TTC549 (cell line): ENCODE data around the gene JAM3.
"Not testable (repeated sequence)": the region's sequence is repeated elsewhere in the genome, so short reads cannot be mapped to it uniquely, and the experiment has no call there.

Experiments
- FAIRE-seq: peaks from 2 replicates; lab custom pipeline; 2012; peaks lifted over from hg19 to GRCh38; lab: Jason Lieb, UNC

The JAM3 gene

DNA sequence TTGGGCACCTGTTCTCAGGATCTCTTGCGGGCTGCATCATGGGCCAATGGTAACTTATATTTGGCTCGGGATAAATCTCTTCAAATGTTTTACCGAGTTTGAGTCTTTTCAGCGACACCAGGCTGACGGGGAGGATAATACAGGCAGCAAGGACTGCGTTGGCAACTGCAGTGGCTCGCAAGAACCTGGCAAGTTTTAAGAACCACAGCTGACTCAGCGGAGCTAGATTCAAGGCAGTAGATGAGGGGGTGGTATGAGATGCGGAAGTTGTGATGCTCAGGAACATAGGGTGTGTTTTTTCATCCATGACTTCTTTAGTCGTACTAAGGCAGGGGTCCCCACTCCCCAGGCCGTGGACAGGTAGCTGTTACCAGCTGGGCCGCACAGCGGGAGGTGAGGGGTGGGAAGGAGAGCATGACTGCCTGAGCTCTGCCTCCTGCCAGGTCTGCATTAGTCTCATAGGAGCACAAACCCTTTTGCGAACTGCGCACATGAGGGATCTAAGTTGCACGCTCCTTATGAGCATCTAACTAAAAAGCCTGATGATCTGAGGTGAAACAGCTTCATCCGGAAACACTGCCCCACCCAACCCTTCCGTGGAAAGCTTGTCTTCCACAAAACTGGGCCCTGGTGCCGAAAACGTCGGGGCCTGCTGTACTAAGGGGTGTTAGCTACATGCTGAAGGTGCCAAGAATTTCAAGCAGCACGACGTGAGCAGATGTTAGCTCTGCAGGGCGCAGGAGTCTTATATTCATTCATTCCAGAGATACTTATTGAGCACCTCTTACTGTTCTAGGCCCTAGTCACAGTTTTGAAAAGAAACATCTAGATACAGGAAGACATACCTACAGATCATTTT lies 6.4 kb upstream of the JAM3 start:
- no peak for FAIRE-seq

DNA sequence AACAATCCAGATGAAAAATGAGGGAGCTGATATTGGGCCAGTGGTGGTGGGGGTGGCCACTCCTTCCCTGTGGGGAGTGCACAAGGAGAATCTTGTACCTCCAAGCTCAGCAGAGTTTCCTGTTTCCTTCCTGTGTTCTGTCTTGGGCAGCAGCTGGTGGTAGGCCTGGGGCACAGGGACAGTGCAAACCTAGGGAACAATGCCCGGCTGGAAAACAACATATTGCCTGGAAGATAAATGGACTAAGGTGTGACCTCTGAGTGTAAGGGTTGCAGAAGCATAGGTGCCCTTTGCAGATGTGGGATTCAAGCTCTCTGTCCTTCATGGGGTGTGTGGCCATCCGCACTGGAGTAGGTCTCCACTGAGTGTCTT lies 5.8 kb upstream of the JAM3 start:
- FAIRE-seq = no peak

DNA sequence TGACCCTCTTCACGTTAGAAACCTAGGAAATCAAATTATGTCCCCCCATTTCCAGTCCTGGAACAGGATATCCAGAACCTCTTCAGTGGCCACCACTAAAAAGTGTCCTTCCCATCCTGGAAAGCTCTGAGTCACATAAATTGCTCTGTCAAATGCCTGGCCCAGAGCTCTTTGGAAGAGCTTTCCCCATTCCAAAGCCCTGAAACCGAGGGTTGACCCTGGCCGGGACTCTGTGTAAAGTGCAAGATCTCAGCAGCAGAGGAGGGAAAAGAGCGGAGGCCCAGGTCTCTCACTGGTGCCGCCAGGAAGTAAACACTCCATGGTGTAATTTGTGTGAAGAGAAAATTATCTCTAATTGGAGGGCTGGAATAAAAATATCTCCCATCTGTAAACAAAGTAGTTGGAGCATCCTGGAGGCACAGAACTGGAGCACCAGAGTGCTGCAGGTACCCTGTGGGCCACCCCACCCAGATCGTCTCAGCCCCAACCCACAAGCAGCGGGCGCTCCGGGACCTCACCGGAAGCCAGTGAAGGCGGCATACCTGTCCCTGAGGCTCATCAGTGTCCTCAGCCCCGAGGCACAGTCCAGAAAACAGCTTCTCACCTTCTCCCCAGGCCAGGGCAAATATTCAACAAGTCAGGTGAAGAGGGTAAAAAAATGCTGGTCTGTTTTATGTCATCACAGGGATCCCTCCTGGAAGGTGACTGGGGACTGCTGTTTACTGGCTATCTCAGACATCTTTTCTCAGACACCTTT lies 4.7 kb upstream of the JAM3 start:
- no peak for FAIRE-seq

DNA sequence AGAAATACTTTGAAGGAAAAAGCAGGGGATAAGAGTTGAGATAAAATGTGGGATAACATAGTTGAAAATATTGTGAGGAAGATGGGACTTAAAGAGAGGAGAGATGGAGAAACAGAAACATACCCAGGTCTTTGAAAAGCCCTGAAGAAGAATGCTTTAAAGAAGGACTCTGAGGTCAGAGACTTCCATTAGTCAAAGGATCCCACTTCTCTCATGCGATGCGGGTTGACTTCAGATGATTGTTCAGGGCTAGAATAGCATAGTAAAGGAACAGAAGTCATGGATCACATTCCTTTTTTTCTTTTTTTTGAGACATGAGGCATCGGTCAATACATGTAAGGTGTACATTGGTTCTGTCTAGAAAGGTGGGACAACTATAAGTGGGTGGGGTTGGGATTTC lies 3.5 kb upstream of the JAM3 start:
- FAIRE-seq = no peak

DNA sequence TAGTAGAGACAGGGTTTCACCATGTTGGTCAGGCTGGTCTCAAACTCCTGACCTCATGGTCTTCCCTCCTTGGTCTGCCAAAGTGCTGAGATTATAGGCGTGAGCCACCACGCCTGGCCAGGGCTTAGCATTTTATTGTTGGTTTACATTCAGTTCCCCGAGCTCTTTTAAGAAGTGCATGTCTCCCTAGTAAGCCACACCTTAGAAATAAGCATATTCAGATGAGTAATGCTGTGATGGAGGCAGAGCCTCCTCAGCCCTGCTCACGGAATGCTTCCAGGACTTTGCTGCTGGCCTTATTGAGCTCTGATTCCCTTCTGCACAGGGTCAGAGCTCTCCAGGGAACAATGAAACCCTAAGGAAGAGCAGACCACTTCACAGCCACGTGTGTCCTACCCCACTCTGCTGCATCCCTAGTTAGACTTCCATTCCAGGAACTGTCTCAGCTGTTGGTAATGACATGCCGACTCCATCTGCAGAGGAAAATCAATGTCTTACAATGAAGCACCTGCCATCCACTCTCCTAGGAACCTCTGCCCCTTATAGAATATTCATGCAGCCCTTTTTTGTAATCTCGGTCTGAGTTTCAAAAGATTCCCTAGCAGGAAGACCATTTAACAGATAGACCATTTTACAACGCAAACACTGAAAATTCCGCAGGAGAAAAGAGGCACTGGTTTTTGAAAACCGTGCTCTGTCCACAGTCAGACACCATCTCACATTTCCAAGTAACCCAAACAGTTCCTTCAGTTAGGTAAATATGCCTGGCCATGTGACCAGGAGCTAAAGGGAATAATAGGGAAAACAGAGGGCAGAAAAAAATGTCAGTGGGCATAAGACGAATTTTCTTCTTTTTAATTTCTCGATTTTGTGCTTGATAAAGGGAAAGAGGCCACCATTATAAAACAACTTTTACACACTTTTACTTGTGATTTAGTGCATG lies 1.7 kb upstream of the JAM3 start:
- no peak for FAIRE-seq

DNA sequence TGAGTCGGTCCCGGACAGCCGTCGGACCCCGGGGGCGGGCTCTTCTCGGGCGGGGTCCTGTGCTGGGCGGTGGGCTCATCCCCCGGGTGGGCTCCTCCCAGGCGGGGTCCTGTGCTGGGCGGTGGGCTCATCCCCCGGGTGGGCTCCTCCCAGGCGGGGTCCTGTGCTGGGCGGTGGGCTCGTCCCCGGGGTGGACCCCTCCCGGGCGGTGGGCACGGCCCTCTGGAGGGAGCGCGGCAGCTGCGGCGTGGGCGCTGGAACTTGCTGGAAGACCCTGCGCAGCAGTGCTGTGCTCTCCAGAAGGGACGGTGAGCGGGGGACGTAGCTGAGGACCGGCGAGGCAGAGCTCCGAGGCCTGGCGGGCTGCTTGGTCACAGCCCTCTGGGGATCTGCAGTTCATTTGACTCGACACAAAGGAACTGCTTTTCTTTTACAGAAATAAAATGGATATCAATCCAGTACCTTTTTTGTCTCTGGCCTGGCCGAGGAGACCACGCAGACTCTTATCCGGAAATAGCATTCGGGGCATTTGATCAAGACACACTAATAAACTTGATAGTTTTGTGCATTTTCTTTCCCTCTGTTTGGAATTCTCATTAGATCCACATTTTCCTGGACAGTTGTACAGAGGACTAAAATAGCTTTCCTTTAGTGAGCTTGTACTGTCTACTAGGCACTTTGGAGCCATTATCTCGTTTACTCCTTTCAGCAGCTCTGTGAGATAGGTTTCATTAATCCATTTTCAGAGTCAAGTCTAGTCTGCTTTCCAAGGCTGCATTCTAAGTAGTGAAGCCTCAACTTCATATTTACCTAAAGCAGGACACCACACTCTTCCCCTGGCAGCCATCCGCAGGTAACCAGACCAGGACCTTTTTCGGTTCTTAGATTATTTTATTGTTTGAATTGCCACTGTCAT lies 812 bp downstream of the JAM3 start:
- FAIRE-seq = no peak

DNA sequence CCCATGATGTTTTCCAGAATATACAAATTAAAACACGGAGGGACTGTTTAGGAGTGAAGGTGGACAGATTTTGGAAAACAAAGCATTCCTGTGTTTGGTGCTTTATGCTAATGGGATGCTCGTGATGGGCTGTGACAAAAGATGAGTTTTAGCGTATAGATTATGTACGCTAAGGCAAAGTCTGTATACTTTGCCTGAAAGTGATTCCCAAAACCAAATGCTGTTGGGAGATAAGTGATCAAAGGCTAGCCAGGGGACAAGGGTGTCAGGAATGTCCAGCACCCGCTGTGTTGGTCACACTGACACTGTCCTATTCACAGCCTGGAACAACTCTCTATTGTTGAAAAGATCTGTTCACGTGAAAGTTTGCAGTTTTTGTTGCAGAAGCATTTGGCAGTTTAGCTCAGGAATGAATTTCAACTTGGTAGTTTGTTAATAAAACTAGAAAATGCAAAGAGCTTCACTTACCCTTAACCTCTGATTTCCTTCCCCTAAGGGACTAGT lies 1.5 kb downstream of the JAM3 start:
- FAIRE-seq = no peak

DNA sequence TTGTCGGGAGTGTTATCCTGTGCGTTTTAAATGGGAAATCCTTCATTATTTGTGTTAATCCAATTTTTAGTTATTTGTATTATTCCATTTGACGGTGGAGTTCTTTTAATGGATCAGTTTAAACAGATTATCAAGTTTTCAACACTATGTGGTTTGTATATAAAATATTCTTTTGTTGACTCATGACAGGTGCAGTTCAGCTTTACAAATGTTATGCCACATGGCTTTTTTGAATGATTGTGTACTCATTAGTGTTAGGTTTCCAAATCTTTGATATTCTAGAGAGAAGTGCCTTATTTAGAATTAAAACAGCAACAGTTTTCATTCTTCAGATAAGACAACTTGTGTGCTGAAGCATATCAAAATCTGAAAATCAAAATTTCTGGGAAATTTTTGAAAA lies 2.4 kb downstream of the JAM3 start:
- FAIRE-seq = no peak

DNA sequence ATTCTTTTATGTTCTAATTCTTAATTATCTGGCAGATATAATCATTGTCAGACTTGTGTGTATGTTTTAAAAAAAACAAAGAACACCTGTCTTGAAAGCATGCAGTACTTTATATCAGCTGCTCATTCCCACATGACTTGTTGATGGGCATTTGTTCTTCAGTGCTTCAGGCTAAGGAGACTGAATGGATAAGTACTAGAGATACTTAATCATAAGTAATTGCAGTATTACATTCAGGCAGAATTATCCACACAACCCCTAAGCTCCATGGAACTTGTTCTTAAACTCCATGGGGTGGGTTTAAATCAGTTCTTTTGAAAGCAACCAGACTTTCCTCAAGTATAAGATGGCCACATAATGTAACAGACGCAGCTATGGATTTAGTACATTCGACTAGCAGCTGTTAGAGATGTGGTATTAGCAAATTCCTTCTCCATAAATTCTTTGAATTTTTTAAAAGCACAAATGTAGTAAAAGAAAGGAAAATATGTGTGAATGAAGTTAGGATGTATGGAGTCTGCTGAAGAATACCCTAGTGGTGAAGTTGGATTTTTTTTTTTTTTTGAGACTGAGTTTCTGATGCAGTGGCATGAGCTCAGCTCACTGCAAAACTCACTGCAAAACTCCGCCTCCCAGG lies 3.0 kb downstream of the JAM3 start:
- no peak for FAIRE-seq

DNA sequence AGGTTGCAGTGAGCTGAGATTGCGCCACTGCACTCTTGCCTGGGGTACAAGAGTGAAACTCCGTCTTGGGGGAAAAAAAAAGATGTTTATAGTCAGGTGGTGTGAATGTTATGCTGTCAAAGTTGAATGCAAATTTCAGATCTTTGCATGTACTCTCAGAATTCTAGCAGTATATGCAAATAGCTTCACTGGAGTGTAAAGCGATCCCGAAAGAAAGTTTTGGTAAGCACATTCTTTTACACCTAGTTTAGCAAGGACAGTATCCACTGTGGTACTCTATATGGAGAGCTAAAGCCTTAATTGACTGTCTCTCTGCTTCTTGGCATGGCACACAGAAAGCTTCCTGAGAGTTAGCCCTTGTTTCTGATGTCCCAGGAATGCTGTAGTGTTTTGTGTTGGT lies 4.0 kb downstream of the JAM3 start:
- FAIRE-seq = no peak

DNA sequence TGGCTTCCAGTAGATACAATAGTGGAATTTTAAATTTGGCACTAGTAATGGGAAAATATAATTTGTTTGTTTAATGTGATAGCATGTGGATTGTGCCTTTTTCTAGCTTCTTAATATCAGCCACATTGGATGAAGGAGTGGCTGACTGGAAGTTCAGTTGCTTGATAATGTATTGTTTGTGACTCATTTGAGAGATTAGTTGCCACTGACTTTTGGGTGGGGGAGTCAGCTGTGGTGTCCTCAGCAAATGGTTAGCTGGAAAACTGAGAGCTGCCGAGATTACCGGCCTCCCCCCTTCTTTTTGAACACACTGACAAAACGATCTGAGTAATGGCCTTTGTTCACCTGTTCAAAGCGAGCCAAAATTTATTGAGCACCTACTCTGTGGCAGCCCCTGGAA lies 5.5 kb downstream of the JAM3 start:
- FAIRE-seq = no peak

DNA sequence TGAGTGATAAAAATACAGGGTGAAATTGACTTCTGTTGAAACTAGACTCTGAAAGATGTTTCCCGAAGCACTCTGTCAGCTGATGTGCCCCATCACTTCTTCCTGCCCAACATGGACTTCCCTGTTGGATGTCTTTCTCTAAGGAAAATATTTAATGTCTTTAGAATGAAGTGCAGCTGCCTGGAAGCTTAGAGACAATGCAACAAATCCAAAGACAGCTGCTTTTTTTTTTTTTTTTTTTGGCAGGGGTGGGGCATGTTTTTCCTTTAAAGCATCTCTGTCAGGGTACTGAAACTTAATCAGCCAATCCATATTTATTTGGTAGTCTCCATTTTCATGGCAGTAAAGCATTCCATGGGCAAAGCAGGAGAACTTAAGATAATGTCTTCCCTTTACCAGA lies 5.9 kb downstream of the JAM3 start:
- no peak for FAIRE-seq

DNA sequence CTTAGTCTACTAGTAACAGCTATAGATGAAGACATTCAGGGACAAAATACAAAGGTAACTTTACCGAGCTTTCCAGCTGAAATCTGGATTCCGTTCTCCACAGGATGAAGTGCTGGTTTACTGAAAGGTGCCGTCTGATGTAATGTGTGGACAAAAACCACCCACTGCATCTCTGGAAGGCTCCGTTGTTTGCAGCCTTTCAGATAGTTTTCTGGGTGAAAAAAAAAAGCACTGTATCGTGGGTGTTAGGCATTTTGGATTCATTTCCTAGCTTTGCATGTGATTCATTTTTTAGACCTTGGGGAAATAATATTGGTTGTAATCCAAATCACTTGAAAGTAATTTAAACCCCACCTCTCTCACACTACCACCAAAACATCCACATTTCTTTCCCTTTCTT lies 10.4 kb downstream of the JAM3 start:
- FAIRE-seq = no peak

DNA sequence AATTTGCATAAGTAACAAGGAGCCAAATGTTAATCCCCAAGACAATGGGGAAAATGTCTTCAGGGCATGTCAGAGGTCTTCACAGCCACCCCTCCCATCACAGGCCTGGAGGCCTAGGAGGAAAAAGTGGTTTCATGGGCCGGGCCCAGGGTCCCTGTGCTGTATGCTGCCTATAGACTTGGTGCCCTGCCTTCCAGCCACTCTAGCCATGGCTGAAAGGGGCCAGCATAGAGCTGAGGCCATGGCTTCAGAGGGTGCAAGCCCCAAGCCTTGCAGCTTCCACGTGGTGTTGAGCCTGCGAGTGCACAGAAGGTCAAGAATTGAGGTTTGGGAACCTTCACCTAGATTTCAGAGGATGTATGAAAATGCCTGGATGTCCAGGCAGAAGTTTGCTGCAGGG lies 12.4 kb downstream of the JAM3 start:
- FAIRE-seq = not testable (repeated sequence)

DNA sequence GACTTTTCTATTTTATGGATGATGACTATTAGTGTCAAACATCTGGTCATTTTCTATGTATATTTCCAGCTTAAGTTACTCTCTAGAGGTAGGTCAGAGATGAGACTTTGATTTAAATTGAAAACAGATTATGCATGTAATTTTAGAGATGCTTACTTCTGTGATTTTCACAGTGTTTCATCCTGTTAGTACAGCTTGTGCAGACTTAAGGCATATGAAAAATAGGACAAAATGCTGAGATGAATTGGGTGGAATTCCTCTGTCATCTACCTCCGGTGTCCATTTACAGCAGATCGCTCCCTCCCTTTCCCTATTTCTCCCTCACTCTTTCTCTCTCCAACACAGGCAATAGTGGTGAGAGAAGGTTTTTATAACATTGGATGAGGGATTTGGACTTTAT lies 14.1 kb downstream of the JAM3 start:
- FAIRE-seq = no peak

DNA sequence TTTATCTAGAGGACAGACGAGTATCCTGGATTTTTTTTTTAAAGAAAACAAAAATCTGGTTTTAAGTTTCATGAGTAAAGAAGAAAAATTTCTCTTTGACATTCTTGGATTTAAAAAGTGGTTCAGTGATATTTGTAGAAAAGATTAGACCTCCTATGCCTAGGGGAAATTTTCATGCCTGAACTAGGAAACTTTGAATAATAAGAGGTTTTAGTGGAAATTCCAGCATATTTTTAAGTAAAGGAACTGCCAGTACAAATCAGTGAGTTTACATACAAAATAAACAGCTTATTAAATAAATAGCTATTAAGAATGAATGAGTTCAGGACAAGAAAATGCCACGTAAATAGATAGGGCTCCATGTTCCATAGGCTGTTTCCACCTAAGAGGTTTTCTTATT lies 17.5 kb downstream of the JAM3 start:
- FAIRE-seq = no peak

DNA sequence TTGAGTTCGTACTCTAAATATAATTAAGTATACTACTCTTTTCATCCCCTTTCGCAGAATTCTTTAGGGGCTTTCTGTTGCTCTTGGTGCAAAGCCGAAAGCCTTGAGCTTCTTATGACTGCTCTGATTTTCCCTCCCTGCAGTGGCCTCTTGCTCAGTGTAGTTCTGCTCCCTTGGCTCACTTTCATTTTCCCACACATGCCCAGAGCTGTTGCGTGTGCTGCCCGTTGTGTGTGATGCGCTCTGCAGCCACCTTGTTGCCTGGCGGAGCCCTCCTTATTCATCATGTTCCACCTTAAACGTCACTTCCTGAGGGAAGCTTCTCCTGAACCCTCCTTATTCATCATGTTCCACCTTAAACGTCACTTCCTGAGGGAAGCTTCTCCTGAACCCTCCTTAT lies 23.1 kb downstream of the JAM3 start:
- not testable (repeated sequence) for FAIRE-seq

DNA sequence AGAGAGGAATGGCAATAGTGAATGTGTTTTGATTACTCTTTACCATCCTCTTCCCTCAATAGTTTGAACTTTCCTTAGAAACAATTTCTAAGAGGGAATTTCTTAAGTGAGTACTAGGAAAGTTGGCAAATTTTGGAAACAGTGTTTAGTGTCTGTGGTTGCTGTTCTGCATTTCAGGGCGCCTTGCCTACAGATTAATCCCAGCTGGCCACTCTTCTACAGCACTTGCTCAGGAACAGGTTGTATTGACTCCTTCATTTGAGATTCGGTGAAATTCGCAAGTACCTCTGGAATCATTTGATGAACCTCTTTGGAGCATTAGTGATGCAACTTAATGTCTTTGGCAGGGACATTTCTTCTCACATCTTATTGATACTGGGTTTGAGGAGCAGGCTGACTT lies 28.3 kb downstream of the JAM3 start:
- no peak for FAIRE-seq

DNA sequence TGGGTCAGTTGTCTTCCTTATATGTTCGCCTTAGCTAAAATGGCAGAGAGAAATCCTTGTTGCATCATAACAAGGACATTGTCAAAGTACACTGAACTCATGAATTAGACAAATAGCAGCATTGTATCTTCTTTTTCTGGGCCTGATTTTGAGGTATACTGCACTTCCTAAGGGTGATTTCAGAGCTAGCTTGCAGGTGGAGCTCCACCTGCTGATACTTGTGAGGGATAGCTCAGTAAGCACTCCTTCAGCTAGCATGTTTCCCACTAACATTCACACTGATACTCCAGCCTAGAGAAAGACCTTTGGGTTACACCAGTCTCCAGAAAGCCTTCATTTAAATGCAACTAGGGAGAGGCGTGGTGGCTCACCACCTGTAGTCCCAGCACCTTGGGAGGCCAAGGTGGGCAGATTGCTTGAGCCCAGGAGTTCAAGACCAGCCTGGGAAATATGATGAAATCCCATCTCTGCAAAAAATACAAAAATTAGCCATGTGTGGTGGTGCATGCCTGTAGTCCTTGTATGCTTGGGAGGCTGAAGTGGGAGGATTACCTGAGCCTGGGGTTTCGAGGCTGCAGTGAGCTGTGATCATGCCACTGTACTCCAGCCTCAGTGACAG lies 29.8 kb downstream of the JAM3 start:
- no peak for FAIRE-seq

DNA sequence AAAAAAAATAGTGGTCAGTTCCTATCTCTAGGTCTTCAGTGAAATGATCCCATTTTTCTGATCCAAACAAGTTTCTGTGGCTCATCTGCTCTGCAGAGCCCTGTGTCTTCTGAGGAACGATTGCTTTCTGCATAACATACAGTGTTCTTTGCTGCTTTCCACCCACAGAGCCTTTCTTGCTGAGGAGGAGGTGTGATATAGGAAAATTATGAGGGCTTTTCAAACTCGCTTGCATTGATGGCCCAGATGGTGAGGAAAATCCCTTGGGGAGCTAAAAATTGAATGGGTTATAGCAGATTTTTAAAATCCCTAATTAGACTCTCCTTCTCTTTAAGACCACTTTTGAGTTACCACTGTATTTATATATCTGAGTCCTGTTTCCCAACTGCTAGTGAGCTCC lies 31.3 kb downstream of the JAM3 start:
- no peak for FAIRE-seq

DNA sequence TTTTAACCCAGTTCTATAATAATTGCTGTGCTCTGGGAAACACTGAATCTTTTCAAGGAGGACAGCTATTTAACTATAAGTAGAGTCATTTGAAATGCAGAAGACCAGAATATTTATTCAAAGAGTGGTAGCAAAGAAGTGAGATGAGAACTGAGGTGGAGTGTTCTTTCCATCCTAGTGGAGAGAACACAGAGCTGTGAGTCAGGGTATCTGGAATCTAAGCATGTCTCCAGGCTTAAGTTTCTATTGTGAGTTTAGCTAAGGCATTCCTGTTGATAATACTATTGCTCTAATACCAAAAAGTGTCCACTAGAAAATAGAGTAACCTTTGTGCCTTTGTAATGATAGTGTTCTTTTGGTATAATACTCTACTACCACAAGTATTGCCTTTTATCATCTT lies 32.4 kb downstream of the JAM3 start:
- FAIRE-seq = no peak
